Raji (cell line): Measurements from ENCODE around the gene ZNF827.

Experiments
- POLR2A ChIP-seq: IDR thresholded peaks from 2 replicates; pipeline ENCODE4 v1.6.1; 2011; ENCODE audit warnings: low read depth, low read length, control low read depth; ENCODE audit not compliant: insufficient read depth

The ZNF827 gene

DNA sequence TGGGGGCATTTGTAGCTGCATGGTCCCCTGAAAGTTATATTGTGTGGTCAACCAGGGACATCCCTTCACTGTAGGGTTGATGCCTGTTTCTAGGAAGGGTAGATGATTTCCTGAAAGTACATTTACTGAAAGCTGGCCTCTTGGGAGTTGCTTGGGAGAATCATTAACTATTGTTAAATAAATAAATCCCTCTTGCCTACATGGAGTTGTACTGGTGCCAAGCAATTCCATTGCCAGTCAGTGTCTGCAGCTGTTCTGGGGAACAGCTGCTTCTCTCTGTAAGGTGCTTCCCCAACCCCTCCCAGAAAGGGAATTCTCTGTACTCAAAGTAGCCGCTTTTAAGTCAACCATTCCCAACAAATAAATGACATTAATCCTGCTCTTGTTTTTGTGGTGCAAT, 207.6 kb downstream of the ZNF827 start:
- TF ChIP-seq POLR2A = no peak

DNA sequence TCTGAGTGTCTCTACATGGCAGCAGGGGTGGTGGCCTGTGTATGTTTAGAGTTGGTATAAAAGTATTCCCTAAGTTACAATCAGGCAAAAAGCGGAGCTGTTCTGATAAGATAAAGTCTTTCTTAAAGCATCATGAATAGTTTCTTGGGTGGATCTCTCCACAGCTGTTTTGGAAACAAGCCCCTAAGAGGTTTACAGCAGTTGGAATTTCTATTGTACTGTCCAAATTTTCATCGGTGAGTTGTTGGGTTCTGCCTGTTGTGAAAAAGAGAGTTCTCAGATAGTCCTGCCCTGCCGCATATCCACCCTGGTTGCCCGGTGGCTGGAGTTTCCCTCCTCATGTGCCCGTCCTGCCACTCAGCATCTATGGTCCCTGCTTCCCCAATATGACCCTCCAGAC, 208.6 kb downstream of the ZNF827 start:
- no peak for TF ChIP-seq POLR2A

DNA sequence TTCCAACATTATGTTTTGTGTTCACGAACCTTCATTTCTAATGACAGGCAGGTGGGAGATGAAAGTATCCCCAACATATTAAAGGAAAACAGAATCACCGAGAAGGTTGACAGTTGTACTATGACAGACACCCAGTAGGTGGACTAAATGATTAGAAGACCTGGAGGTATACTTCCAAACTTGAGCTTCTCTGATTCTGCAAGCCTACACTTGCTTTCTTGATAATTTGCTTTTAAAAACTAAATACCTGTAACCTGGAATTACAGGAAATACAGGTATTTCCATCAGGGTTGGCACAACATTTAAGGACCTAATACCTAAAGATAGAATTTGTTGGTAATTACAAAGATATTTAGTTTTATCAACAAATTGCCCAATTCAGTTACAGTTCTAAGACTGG, 215.3 kb downstream of the ZNF827 start:
- no peak for TF ChIP-seq POLR2A

DNA sequence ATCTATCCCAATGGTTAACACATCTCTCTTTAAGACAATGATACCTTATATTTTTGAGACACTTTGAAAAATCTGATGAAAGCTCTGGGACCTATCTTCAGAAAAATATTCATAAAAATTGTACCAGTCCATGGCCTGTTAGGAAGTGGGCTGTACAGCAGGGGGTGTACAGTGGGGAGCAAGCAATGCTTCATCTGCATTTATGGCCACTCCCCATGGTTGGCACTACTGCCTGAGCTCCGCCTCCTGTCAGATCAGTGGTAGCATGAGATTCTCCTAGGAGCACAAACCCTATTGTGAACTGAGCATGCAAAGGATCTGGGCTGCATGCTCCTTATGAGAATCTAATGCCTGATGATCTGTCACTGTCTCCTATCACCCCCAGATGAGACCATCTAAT, 216.1 kb downstream of the ZNF827 start:
- TF ChIP-seq POLR2A = no peak

DNA sequence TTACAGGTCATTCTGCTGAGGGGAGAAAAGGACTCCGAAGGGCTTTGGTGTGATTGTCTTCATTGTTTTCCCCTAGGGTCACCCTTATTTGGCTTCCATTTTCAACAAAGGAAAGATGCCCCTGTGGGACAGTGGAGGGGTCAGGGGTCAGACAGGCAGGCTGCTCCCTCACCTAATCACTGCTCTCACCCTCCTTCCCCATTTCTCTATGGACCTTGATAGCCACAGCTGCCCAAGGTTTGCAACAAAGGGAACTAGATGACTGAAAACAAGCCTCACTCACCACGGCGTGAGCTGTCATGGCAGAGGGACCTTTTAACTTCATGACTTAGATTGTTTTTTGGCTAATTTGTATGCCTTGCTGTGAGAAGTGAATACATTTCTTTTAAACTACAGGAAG, 218.0 kb downstream of the ZNF827 start:
- TF ChIP-seq POLR2A = no peak

DNA sequence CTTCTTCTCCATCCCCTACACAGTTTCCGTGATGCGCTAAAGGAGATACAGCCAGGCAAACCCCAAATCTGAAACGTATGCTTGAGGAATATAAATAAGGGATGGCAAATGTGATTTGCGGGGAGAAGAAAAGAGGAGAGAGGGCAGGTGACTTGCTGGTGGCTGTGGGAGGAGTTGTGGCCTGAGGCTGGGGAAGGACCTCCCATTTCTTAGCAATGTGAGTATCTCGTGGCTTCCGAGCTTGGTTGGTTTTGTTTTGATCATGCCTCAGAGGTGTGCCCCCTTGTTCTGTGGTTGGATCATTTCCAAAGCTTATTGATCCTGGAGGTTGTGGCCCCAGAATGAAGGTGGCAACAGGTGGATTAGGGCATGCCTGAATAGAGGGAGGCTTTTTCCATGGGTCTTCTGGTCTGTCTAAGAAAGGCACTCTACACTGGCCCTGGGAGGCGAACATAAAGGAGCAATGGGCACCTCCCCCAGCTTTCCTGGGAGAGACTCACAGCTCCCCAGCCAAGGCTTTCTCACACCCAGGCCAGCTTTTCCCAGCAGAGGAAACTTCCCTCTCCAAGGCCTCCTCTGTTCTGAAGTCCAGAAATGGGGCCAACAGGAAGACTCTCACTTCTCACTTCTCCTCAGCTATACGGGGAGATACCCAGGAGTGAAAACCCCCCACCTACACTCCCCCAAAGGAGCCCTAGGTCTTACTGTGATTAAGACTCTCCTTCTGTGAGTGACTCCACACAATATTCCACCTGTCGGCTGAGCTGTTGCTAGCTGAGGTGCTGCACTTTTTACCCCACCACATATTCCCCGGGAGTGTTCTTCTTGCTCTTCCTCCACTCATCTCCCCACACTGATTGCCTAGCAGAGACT, 218.6 kb downstream of the ZNF827 start:
- TF ChIP-seq POLR2A = no peak

DNA sequence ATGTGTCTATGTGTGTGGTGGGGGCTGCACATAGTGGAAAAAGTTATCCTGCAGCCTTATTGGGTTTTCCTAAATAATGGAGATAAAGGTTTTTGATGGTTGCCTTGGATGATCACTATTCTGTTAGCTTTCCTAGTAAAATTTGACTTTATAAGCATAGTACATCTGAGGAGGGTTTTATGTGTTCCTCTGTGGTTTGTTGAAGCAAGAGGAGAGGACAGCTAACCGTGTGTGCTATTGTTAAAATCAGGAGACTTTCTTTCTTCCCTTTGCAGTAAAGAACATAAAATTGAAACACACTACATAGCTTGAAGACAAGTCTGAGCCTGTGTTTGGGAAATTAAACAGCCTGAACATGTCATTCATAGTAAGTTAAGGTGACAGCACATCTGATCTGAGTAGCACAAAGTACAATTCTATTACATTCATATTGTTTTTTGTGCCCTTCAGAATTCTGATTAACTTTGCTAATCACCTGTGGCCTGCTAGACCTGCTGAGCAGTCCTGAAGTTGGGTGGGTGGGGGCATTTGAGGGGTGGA, 221.9 kb downstream of the ZNF827 start:
- no peak for TF ChIP-seq POLR2A

DNA sequence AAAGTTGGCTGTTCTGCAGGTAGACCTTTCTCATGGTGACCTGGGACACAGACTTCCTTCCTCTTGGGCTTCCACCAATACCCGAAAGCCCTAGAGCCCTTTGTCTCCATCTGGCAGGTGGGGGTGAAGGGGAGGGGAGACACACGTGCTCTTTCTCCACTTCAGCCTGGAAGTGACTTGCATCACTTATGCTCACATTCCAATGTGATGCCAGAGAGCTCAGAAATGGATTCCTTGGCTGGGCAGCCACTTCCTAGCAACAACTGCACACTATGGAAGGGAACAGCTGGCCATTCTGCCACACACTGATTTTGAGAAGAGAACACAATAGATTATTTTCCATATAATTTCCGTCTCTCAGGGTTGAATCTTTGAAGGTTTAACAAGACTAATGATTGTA, 222.4 kb downstream of the ZNF827 start:
- TF ChIP-seq POLR2A = no peak

DNA sequence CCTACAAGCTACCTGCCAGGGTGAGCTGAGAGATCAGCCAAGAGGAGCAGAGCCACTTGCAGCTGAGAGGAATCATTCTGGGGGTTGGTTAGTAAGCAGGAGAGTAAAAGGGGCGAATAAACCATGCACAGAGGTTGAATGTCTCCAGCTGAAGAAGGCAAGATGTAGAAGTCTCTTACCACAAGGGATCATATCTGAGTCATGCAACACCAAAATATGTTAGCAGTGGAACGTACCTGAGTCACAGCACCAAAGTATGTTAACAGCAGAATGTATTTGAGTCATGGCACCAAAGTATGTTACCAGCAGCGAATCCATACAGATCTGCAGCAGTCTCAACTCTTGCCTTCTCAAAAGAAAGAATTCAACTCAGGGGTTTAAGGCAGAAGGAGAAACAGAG, 228.8 kb downstream of the ZNF827 start:
- no peak for TF ChIP-seq POLR2A

DNA sequence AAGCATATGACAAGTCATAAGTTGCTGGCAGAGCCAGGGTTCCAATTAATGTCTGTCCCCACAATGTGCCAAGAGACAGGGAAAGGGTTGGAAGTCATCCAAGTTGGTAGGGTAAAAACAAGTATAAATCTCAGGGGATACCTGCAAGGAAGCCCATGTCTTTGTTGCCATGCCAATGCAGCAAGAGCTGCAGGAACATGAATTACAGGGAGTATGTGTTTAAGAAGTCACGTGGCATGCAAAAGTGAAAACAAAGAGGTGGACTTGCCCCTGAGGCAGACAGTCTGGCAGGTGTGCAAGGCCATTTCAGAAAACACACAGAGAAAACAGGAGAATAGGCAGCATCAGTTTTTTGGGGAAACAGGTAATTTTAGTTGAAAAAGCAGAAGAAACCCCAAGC, 229.3 kb downstream of the ZNF827 start:
- TF ChIP-seq POLR2A = no peak
